HepG2 (cell line): ENCODE results near the gene INHA. TPM values are rescaled to one million over a fixed set of nuclear protein-coding genes. Genes with fewer than 3 reads are reported as not detected.

ENCODE experiments used
- AKAP8 ChIP-seq: sonication (generic); formaldehyde crosslinking; IDR thresholded peaks from 2 replicates; pipeline ENCODE4 v1.5.1; 2020; ENCODE audit warnings: mild to moderate bottlenecking, missing genetic modification reagents
- ATAD3A ChIP-seq: sonication (generic); formaldehyde crosslinking; IDR thresholded peaks from 2 replicates; pipeline ENCODE4 v1.4.0; 2020; ENCODE audit warnings: missing genetic modification reagents
- CENPT ChIP-seq: sonication (generic); formaldehyde crosslinking; IDR thresholded peaks from 2 replicates; pipeline ENCODE4 v1.8.0; 2022; ENCODE audit warnings: low read depth, mild to moderate bottlenecking, moderate library complexity, missing genetic modification reagents
- CTCF ChIP-seq: sonication (generic); formaldehyde crosslinking; IDR thresholded peaks from 2 replicates; pipeline ENCODE4 v1.5.0; 2020; ENCODE audit warnings: mild to moderate bottlenecking, missing genetic modification reagents, moderate library complexity
- ERF ChIP-seq: IDR thresholded peaks from 2 replicates; pipeline ENCODE4 v1.6.1; 2018; ENCODE audit warnings: missing biosample characterization, missing genetic modification reagents
- HNRNPL ChIP-seq: fragments of 200-400 bp; formaldehyde crosslinking; IDR thresholded peaks from 2 replicates; pipeline ENCODE4 v1.6.1; 2017; ENCODE audit warnings: mild to moderate bottlenecking, low read depth, low read length
- MAZ ChIP-seq, 2 experiments: sonication (generic) in 1 of 2; formaldehyde crosslinking in 1 of 2; IDR thresholded peaks; 2 replicates each; pipeline versions ENCODE4 v1.5.0 to v1.6.1; 2012 to 2020; ENCODE audit warnings: low read depth in 2 of 2, mild to moderate bottlenecking in 2 of 2, borderline replicate concordance in 1 of 2, improper control_type of control experiment in 1 of 2, low read length in 1 of 2, missing genetic modification reagents in 1 of 2, moderate library complexity in 1 of 2
- MIXL1 ChIP-seq: IDR thresholded peaks from 2 replicates; pipeline ENCODE4 v1.6.1; 2016
- MXD4 ChIP-seq: IDR thresholded peaks from 2 replicates; pipeline ENCODE4 v1.6.1; 2016; ENCODE audit warnings: mild to moderate bottlenecking, missing biosample characterization, missing genetic modification reagents
- MYC ChIP-seq: sonication (generic); formaldehyde crosslinking; IDR thresholded peaks from 2 replicates; pipeline ENCODE4 v1.9.0; 2021; ENCODE audit warnings: missing genetic modification reagents, borderline replicate concordance
- NPAS2 ChIP-seq: sonication (generic); formaldehyde crosslinking; IDR thresholded peaks from 2 replicates; pipeline ENCODE4 v1.8.0; 2022; ENCODE audit warnings: mild to moderate bottlenecking, missing genetic modification reagents, borderline replicate concordance
- RBAK ChIP-seq: sonication (generic); formaldehyde crosslinking; IDR thresholded peaks from 2 replicates; pipeline ENCODE4 v1.5.1; 2020; ENCODE audit warnings: mild to moderate bottlenecking, missing genetic modification reagents
- RNF2 ChIP-seq: fragments of 450-650 bp; conservative IDR thresholded peaks from 2 replicates; pipeline ENCODE4 v1.6.1; 2016; ENCODE audit warnings: low read depth
- SRSF9 ChIP-seq: fragments of 200-400 bp; formaldehyde crosslinking; IDR thresholded peaks from 2 replicates; pipeline ENCODE4 v1.6.1; 2018; ENCODE audit warnings: borderline replicate concordance, mild to moderate bottlenecking, low read depth, low read length; ENCODE audit not compliant: insufficient read depth, poor library complexity, severe bottlenecking
- ZBTB7A ChIP-seq: sonication (generic); formaldehyde crosslinking; IDR thresholded peaks from 2 replicates; pipeline ENCODE4 v1.8.0; 2022; ENCODE audit warnings: mild to moderate bottlenecking, missing genetic modification reagents
- ZNF224 ChIP-seq: sonication (generic); formaldehyde crosslinking; IDR thresholded peaks from 2 replicates; pipeline ENCODE4 v1.5.0; 2020; ENCODE audit warnings: mild to moderate bottlenecking, missing genetic modification reagents
- ZNF251 ChIP-seq: sonication (generic); formaldehyde crosslinking; IDR thresholded peaks from 2 replicates; pipeline ENCODE4 v1.9.0; 2021; ENCODE audit warnings: mild to moderate bottlenecking, missing genetic modification reagents
- ZNF281 ChIP-seq: sonication (generic); formaldehyde crosslinking; IDR thresholded peaks from 2 replicates; pipeline ENCODE4 v1.4.0; 2020; ENCODE audit warnings: missing genetic modification reagents, borderline replicate concordance
- ZNF331 ChIP-seq: sonication (generic); formaldehyde crosslinking; IDR thresholded peaks from 2 replicates; pipeline ENCODE4 v1.4.0; 2020; ENCODE audit warnings: missing genetic modification reagents
- ZNF496 ChIP-seq: sonication (generic); formaldehyde crosslinking; IDR thresholded peaks from 2 replicates; pipeline ENCODE4 v1.8.1; 2023; ENCODE audit warnings: mild to moderate bottlenecking, moderate library complexity, missing genetic modification reagents; ENCODE audit not compliant: insufficient replicate concordance
- ZNF639 ChIP-seq: conservative IDR thresholded peaks from 2 replicates; pipeline ENCODE4 v1.6.1; 2018; ENCODE audit warnings: missing genetic modification reagents
- polyA plus RNA-seq, 8 experiments: library from polyadenylated mRNA; depleted of rRNA in 3 of 8; stranded (reverse) in 7 of 8; unstranded in 1 of 8; fragments of >200 nt; fragmentation: Illumina TruSeq in 4 of 8; extraction: Trizol in 4 of 8; gene quantifications; 2 replicates each; pipeline versions ENCODE4 v1.2.1 to v1.2.3, GENCODE V29; 2011 to 2016; ENCODE audit warnings: low read depth in 4 of 8, missing spikeins in 1 of 8, mixed read lengths in 1 of 8; ENCODE audit not compliant: insufficient read depth in 1 of 8
- total RNA-seq, 5 experiments: library from RNA; depleted of rRNA; stranded (reverse); fragments of >200 nt; fragmentation: Illumina TruSeq; extraction: Trizol; gene quantifications; 2 replicates each; pipeline ENCODE4 v1.2.3, GENCODE V29; 2016; ENCODE audit warnings: low read depth in 1 of 5
- TF ChIP-seq, protein P1 (sequence below): sonication (generic); formaldehyde crosslinking; conservative IDR thresholded peaks from 2 replicates; pipeline ENCODE4 v1.4.0; 2020; ENCODE audit warnings: missing genetic modification reagents

The INHA gene
- total and polyA plus RNA-seq, 2 of the 13 experiments (the other 11 are each of a cell fraction or from before 2014, with no cell fraction given), result 4.1 to 15.2 TPM

DNA sequence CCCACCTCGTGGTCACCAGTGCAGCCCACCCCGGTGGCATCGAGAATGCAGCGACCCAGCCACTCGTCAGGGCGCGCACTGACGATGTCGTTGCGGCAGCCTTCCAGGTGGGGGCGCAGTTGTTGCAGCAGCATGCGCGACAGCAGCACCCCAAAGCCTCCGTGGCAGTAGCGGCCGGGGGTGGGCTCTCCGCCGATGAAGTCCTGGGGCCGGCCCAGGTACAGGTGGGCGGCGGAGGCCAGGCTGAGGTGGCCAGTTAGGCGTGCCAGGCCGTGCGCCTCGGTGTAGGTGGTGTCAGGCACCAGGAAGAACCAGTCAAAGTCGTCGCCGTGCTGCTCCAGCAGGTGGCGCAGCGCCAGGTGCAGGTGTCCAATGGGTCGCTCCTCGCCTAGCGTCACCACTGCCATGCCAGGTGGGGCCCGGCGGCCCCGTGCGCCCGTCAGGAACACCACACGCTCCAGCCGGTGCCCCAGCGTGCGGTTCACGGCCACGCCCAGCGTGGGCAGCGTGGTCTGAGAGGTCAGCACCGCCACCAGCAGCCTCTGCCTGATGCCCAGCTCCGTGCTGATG lies 30.4 kb upstream of the INHA start (continued):
- peak; percentile 82 for TF ChIP-seq ZNF331 (CRISPR knock-in tag)
- 0 out of 2 replicates have a peak, but pooled peaks have one; percentile 64 for TF ChIP-seq ZBTB7A (CRISPR knock-in tag)
- peak; percentile 64; the same call in 1 of the 2 replicates for TF ChIP-seq RNF2
- peak; percentile 81 for TF ChIP-seq MXD4
- no peak for TF ChIP-seq ZNF281
- TF ChIP-seq ZNF496 (CRISPR knock-in tag), result no peak
- TF ChIP-seq RBAK, result no peak
- TF ChIP-seq HNRNPL, result peak; percentile 97
- 0 out of 2 replicates have a peak, but pooled peaks have one; percentile 41 for TF ChIP-seq ZNF639 (CRISPR knock-in tag)
- no peak for TF ChIP-seq NPAS2 (CRISPR knock-in tag)
- TF ChIP-seq CENPT, result peak; percentile 86; the same call in 1 of the 2 replicates
- TF ChIP-seq, protein P1, sequence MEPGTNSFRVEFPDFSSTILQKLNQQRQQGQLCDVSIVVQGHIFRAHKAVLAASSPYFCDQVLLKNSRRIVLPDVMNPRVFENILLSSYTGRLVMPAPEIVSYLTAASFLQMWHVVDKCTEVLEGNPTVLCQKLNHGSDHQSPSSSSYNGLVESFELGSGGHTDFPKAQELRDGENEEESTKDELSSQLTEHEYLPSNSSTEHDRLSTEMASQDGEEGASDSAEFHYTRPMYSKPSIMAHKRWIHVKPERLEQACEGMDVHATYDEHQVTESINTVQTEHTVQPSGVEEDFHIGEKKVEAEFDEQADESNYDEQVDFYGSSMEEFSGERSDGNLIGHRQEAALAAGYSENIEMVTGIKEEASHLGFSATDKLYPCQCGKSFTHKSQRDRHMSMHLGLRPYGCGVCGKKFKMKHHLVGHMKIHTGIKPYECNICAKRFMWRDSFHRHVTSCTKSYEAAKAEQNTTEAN, result 0 out of 2 replicates have a peak, but pooled peaks have one; percentile 35
- TF ChIP-seq ZNF251 (CRISPR knock-in tag), result peak; percentile 93; the same call in 1 of the 2 replicates
- peak; percentile 86; the same call in 1 of the 2 replicates for TF ChIP-seq ZNF224
- peak; percentile 58; the same call in 1 of the 2 replicates for TF ChIP-seq MIXL1 (CRISPR knock-in tag)
- TF ChIP-seq MAZ (IDR thresholded peaks at IDR 0.05; ENCODE audit: borderline replicate concordance, low read depth, low read length), result peak; percentile 49; the same call in 1 of the 2 replicates
- TF ChIP-seq MAZ (CRISPR knock-in tag; IDR thresholded peaks at IDR 0.05; ENCODE audit: low read depth), result peak; percentile 97
- TF ChIP-seq ATAD3A, result no peak
- peak; percentile 80 for TF ChIP-seq ERF (CRISPR knock-in tag)
- TF ChIP-seq SRSF9, result no peak
- TF ChIP-seq CTCF, result peak; percentile 99
- no peak for TF ChIP-seq AKAP8 (CRISPR knock-in tag)
- TF ChIP-seq MYC (CRISPR knock-in tag), result peak; percentile 86
